Measurements from ENCODE around the gene TMEM266. TPM values are rescaled to one million over a fixed set of nuclear protein-coding genes. Genes with fewer than 3 reads are reported as not detected.

Gene TMEM266
- total RNA-seq, 1 experiment from 2014 or later: 0.13 TPM

DNA sequence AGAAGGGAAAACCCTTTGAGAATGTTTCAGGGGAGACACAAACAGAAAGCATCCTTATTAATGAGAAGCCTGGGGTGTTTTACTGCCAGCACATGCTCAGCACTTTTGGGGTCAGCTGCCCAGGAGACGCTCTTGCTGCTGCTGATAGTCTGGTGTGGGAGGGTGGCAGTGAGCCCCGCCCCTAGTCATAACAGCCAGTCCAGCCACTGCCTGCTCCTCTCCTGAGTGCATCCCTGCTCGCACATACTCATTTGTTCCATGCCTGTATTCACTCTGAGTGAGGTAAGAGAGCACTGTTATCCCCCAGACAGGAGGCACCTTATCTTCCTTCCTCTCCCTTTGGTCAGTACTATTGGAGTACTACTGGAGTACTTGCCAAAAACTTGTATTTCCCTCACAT lies 150.2 kb downstream of the TMEM266 start:
- peaks cover 80% of the 10 kb centered on the region for H3K36me3 ChIP-seq
- H3K4me3 ChIP-seq: no peak overlapping the region
- H3K27me3 ChIP-seq: no peaks in the 10 kb centered on the region
- no peak for DNase-seq
- no peaks in the 10 kb centered on the region for H3K9me3 ChIP-seq

DNA sequence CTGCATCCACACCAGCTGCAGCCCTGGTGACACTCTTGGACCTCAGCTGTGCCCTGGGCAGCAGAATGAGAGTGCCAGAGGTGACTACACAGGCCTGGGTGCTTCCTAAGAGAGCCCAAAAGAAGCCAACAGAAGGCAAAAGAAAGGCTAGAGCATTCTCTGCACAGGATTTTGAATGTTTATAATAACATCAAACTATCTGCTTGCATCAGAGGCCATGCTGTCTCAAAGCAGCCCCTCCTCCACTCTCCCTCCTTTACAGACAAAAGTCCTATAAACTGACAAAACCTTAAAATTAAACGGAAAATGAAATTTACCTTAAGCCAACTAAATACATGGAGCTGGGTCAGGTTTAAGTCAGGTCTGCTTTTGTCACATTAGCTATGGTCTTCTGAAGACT lies 155.8 kb downstream of the TMEM266 start:
- Histone ChIP-seq H3K27me3 (no peaks in the 10 kb centered on the region), H3K36me3 (peaks cover 66% of the 10 kb centered on the region), H3K9me3 (no peaks in the 10 kb centered on the region), H3K4me3 (no peak overlapping the region)
- no peak for DNase-seq

DNA sequence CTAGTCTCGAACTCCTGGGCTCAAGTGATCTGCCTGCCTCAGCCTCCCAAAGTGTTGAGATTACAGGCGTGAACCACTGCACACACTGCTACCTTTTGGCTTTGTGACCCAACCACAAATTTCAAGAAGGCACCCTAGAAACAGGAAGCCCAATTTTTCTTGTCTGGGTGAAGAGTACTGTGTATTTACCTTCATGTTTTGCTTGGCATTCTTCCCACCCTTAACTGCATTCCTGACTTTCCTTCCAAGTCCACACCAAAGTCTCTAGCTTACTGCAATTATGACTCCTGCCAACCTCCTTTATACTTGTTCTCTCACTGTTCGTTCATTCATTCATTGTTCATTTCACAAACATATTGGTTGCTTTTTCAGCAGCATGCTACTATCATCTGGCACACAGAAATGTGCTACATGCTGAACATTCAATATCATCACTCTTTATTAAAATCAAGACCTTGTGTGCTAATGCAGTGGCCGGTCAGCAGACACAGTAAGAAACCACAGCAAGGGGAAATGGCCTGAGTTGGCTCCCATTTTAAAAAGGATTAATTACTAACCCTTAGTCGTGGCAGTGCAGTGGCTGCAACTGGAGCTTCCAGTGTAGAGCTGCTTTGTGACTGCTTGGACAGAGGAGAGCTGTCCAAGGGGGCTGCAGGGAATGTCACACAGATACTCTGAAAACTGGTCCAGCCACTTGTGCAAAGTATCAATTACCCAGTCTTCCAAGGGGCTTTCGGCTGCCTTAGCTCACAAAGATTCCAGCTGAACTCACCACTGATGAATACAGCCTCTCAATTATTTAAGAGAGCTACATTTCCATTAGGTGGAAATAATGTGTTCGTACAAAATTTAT lies 157.5 kb downstream of the TMEM266 start:
- Histone ChIP-seq H3K27me3 (no peaks in the 10 kb centered on the region), H3K9me3 (no peaks in the 10 kb centered on the region), H3K36me3 (peaks cover 55% of the 10 kb centered on the region), H3K4me3 (no peak overlapping the region)
- no peak for DNase-seq

DNA sequence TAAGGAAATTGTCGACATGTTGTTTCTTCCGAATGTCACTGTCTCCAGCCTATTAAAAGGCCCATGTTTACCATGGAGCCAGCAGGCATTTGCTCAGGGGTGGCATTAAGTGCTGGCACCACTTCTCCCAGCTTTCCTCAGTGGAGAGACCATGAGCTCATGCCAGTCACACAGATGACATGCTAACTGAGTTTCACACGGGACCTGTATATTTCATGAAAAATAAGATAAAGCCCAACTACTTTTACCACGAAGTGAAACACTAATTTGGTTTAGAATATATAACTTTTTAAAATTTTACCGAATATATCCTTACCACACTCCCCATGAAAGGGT lies 158.1 kb downstream of the TMEM266 start:
- no peak overlapping the region for H3K4me3 ChIP-seq
- H3K27me3 ChIP-seq: no peaks in the 10 kb centered on the region
- peaks cover 50% of the 10 kb centered on the region for H3K36me3 ChIP-seq
- no peaks in the 10 kb centered on the region for H3K9me3 ChIP-seq
- no peak for DNase-seq

DNA sequence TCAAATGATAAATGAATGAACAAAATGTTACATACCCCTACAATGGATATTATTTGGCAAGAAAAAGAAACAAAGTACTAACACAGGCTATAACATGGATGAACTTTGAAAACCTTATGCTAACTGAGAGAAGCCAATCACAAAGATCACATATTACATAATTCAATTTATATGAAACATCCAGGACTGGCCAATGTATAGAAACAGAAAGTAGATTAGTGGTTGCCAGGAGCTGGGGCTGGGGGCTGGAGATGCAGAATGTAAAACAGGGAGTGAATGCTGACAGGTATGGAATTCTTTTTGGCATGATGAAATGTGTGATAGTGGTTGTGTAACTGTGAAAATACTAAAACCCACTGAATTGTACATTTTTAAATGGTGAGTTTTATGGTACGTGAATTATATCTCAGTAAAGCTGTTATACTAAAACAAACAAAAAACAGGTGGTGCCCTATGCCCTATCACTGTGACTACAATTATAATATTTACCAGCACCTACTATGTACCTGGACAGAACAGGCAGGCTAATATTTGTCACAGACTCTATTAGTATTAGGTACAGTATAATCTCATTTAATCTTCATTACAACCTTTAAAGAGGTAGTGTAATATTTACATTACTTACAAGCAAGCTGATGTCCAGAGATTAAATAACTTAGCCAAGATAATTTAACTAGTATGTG lies 161.4 kb downstream of the TMEM266 start:
- H3K9me3 ChIP-seq: no peaks in the 10 kb centered on the region
- no peaks in the 10 kb centered on the region for H3K27me3 ChIP-seq
- H3K36me3 ChIP-seq: peaks cover 43% of the 10 kb centered on the region
- H3K4me3 ChIP-seq: no peak overlapping the region
- no peak for DNase-seq

DNA sequence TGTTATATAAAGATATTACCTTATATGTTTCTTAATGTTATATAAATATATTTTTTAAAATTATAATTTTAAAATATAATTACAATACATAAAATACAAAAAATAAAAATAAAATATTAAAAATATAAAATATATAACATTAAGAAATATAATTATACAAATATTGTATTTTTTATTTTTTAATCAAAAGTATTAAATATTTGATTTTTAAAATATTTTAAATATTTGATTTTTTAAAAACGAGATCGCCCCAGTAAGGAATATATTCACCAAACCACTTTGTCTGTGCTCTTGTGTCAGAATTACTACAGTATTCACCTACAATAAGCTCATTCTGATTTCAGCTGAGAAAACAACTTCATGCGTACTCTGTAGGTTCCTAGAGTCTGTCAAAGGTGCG lies 162.4 kb downstream of the TMEM266 start:
- Histone ChIP-seq H3K36me3 (peaks cover 45% of the 10 kb centered on the region), H3K9me3 (no peaks in the 10 kb centered on the region), H3K4me3 (no peak overlapping the region), H3K27me3 (no peaks in the 10 kb centered on the region)
- DNase-seq: no peak

DNA sequence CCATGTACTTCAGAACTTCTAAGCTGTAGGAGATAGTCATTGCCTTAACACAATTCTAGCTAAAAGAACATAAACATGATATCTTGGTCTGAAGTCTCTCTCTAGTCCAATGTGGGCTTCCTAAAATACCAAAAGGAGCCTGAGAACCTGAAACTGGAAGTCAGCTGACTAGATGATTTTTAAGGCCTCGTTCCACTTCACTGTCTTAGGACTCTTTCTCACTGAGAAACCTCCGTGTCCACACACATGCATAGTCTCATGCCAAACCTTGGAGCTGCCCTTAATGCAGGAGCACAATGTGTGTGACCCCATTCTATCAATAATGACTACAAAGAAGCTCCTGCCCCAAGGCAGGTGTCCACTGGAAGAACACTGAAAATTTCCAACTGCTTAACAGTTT lies 163.7 kb downstream of the TMEM266 start:
- H3K27me3 ChIP-seq: no peaks in the 10 kb centered on the region
- no peak for DNase-seq
- H3K9me3 ChIP-seq: no peaks in the 10 kb centered on the region
- no peak overlapping the region for H3K4me3 ChIP-seq
- peaks cover 48% of the 10 kb centered on the region for H3K36me3 ChIP-seq

DNA sequence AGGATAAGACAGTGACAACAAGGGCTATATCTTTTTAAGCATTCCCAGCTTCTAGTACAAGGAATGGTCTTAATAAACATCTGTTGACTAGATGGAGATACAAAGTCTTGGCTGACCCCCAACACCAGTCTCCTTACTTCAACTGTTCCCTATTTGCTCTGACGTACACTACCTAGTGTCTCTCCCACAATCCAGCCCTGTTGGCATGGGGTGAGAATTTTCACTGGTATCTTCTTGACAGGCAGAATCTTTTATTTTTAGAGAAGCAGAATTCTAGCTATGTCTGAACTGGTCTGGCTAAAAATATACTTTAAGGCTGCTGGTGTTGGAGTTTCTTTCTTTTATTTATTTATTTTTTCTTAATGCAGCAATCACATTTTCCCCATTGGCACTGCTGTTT lies 169.5 kb downstream of the TMEM266 start:
- peaks cover 43% of the 10 kb centered on the region for H3K36me3 ChIP-seq
- H3K9me3 ChIP-seq: no peaks in the 10 kb centered on the region
- H3K27me3 ChIP-seq: no peaks in the 10 kb centered on the region
- H3K4me3 ChIP-seq: no peak overlapping the region
- no peak for DNase-seq

DNA sequence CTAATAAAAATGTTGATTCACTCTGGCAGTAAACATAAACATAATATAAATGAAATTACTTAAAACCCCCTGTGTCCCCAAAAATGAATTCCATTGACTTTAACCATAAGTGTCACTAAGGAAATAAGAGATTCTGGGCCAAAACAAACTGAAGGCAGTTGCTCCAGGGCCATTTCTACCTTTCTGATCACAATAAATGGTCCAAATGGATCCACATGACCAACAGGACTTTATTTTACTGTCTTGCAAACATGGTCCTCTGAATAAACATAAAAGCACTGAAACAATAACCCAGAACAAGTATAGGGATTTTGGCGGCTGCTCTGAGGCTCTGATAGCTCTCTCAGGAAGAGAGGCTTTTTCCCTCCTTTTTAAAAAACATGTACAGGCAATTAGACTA lies 174.1 kb downstream of the TMEM266 start:
- Histone ChIP-seq H3K36me3 (peaks cover 14% of the 10 kb centered on the region; the same call in 1 of the 2 replicates), H3K9me3 (no peaks in the 10 kb centered on the region), H3K27me3 (no peaks in the 10 kb centered on the region), H3K4me3 (no peak overlapping the region)
- no peak for DNase-seq

DNA sequence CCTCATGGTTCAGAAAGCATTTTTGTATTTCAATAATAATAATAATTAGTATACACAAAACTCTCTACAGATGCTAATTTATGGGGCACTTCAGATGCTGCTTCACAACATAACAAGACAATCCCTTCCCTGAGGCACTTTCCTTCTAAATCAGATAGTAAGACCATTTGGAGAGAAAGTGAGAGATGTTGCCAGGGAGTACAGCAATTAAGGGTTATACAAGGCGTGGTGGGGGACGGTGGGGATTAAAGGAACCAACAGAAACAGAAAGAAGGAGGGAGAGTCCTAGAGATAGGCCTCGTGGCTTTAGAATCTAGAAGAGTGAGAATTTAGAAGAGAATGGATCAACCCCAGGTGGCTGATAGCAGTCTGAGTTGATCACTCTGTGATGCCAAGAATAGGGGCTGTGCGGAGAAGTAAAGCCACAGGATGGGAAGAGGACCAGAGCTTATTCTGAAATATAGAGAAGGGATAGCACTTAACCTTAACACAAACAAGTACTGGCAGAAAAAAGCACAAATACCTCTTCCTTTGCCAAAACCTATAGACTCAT lies 174.6 kb downstream of the TMEM266 start:
- Histone ChIP-seq H3K36me3 (peaks cover 11% of the 10 kb centered on the region; the same call in 1 of the 2 replicates), H3K4me3 (no peak overlapping the region), H3K9me3 (no peaks in the 10 kb centered on the region), H3K27me3 (no peaks in the 10 kb centered on the region)
- no peak for DNase-seq

DNA sequence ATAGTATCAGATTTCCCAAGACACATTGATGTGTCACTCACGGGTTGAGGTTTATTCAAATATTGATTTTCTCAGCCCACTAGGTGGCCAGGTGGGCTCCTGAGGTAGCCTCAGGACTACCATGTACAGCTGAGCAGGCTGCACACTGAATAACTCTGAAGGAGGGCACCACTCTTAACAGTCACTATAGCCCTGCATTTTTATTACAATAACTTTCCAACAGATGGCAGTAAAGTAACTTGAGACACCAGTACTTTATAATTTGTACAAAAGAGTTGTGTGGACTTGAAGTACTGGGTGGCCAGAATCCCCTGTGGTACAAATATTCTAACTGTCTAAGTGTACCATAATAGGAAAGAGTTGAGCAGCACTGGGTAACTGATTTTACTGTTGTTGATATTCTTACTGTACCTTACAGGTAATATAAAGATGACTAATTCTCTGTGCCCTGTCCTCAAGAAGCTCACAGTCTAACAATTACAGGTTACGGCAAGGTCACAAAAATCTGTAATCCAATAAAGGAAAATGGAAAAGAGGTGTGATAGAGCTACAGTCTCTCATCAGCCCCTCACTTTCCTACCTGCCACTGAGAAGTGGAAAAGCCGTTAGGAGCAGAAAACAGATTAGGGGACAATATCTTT lies 175.5 kb downstream of the TMEM266 start:
- no peaks in the 10 kb centered on the region for H3K27me3 ChIP-seq
- no peaks in the 10 kb centered on the region for H3K9me3 ChIP-seq
- no peak for DNase-seq
- peaks cover 11% of the 10 kb centered on the region; the same call in 1 of the 2 replicates for H3K36me3 ChIP-seq
- H3K4me3 ChIP-seq: no peak overlapping the region

DNA sequence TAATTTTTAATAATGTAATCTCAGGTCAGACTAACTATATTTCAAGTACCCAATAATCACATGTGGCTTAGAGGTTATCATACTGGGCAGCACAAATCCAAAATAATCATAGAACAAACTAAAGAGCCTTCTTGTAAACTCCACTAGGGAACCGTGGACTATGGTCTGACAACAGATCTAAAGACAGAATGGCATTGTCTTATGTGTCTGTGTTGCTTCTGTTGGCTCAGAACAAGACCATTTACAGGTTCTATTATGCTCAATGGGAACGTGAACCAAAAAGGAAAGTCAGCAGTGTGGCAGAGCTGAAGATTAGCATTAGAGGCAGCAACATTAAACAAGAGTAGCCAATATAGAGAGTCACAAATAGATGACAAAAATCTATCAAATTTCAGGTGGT lies 176.6 kb downstream of the TMEM266 start:
- Histone ChIP-seq H3K9me3 (no peaks in the 10 kb centered on the region), H3K36me3 (peaks cover 6% of the 10 kb centered on the region; the same call in 1 of the 2 replicates), H3K4me3 (no peak overlapping the region), H3K27me3 (no peaks in the 10 kb centered on the region)
- DNase-seq: no peak

DNA sequence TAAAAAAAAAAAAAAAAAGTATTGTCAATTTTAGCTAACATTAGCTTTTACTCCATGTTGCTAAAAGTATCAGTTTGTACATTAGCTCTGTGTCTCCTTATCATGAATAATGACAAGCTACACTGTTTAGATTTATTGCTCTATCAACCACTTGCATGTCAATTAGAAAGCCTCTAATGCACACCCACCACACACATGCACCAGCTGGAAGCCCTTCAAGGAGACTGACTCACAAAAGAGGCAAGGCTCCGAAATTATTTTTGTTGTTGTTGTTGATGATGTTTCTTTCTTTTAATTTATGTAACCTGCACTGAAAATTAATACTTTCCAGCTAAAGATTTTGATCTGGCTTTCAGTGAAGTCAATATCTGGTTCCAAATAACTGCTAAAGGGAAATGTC lies 180.0 kb downstream of the TMEM266 start:
- peaks cover 3% of the 10 kb centered on the region for H3K36me3 ChIP-seq
- H3K9me3 ChIP-seq: no peaks in the 10 kb centered on the region
- DNase-seq: no peak
- H3K4me3 ChIP-seq: no peak overlapping the region
- no peaks in the 10 kb centered on the region for H3K27me3 ChIP-seq

DNA sequence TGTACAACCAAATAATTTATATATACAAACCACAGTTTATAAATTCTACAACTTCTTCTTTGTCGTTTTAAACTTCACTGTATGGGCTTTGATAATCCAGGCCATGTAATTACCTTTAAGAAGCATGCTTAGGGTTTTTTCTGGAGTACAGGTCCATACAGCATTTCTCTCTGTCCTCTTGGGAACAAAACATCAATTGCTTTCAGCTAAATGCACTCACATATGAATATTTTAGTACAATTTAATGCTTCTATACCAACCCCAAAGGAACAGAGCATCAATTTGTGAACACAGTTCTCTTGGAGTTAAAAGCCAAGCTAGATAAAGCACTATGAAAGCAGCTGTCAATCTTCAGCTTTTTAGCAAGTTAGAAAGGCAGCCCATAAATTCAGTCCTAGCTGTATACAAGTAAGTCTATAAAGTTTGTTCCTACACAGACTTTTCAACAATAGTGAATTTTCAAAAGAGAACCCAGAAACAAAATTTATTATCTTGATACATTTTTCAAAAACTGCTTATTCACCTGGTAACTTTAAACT lies 185.4 kb downstream of the TMEM266 start:
- H3K27me3 ChIP-seq: no peaks in the 10 kb centered on the region
- no peaks in the 10 kb centered on the region for H3K9me3 ChIP-seq
- H3K4me3 ChIP-seq: no peak overlapping the region
- no peak for DNase-seq
- peaks cover 3% of the 10 kb centered on the region for H3K36me3 ChIP-seq

DNA sequence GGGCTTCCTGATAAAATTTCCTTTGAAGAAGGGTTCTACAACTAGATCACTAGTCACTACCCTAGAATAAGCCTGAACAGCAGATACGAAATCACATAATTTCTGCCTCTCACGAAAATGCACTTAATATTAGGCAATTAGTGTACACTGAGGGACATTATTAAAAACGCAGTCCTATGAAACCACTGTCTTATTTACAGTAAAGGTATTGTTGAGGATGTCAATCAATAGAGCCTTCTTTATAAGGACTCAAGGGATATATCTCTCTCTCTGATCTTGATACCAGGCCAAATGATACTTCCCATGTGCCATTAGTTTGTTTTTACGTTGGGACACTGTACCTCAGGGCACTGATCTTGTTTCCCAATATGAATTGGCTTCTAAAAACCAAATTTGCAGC lies 191.9 kb downstream of the TMEM266 start:
- Histone ChIP-seq H3K27me3 (no peaks in the 10 kb centered on the region), H3K9me3 (no peaks in the 10 kb centered on the region; the same call in 1 of the 2 replicates), H3K4me3 (no peak overlapping the region), H3K36me3 (peaks cover 19% of the 10 kb centered on the region)
- no peak for DNase-seq

DNA sequence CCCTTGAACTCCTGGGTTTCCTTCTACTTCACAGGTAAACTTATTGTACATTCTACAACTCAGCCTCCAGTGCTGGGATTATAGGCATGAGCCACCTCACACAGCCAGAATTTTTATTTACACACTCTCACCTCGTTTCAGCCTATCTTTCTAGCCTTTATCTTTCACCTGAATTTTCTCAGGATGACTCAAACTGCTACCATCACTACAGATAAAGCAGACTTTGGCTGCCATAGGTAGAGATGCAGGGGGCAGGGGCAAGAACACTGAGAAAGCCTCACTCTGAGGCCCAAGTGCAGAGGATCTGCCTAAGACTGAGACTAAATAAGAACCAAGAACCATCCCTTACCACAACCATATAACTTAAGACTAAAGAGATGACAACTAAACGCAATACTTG lies 192.5 kb downstream of the TMEM266 start:
- no peaks in the 10 kb centered on the region for H3K27me3 ChIP-seq
- H3K9me3 ChIP-seq: no peaks in the 10 kb centered on the region; the same call in 1 of the 2 replicates
- H3K4me3 ChIP-seq: no peak overlapping the region
- no peak for DNase-seq
- peaks cover 21% of the 10 kb centered on the region for H3K36me3 ChIP-seq
